Caco-2 (cell line): Measurements from ENCODE around the gene LAPTM5. TPM values are rescaled to one million over a fixed set of nuclear protein-coding genes. Genes with fewer than 3 reads are reported as not detected.

Experiments used
- BruUV-seq: library from RNA; stranded (reverse); fragments of 400-500 nt; replicated peaks from 2 replicates; lab custom pipeline; 2021; lab: Mats Ljungman, UMichigan
- CTCF ChIA-PET: fragments of 300-600 bp; sonication (Branson Sonifier 250); formaldehyde crosslinking; loops from one replicate; lab custom pipeline; 2022; ENCODE audit warnings: antibody characterized with exemption; lab: Charles Lee
- POLR2A ChIA-PET: fragments of 300-600 bp; sonication (Branson Sonifier 250); formaldehyde crosslinking; loops from one replicate; lab custom pipeline; 2022; ENCODE audit warnings: antibody characterized with exemption; lab: Charles Lee
- DNase-seq, 2 experiments: peaks; one replicate each; pipeline versions ENCODE4 v3.0.0 to v3.0.0-alpha.2; 2020 to 2022
- H3K27me3 ChIP-seq: replicated peaks from 2 replicates; pipeline ENCODE4 v1.6.0; 2011; ENCODE audit warnings: low read length; ENCODE audit not compliant: control insufficient read depth, insufficient read depth
- H3K36me3 ChIP-seq: 2 replicates; pipeline ENCODE4 v1.5.1; 2011; ENCODE audit warnings: low read length; ENCODE audit not compliant: control insufficient read depth, insufficient read depth
- H3K4me1 ChIP-seq: fragments of 250-450 bp; sonication (Bioruptor Pico); 2 replicates; pipeline ENCODE4 v1.5.1; 2020; ENCODE audit warnings: mild to moderate bottlenecking
- H3K4me3 ChIP-seq: 2 replicates; pipeline ENCODE4 v1.5.1; 2011; ENCODE audit warnings: low read depth, mild to moderate bottlenecking, control low read depth, low read length
- H3K9me3 ChIP-seq: fragments of 250-450 bp; sonication (Bioruptor Pico); 2 replicates; pipeline ENCODE4 v1.5.1; 2020; ENCODE audit warnings: mild to moderate bottlenecking, moderate library complexity
- H3K27ac Mint-ChIP-seq: one replicate; pipeline ENCODE4 v1.8.0; 2022; ENCODE audit warnings: mixed read lengths; ENCODE audit not compliant: unreplicated experiment
- H3K27me3 Mint-ChIP-seq: one replicate; pipeline ENCODE4 v1.8.0; 2022; ENCODE audit warnings: mixed read lengths; ENCODE audit not compliant: insufficient read depth, unreplicated experiment
- H3K36me3 Mint-ChIP-seq: one replicate; pipeline ENCODE4 v1.8.0; 2022; ENCODE audit warnings: mild to moderate bottlenecking, mixed read lengths; ENCODE audit not compliant: insufficient read depth, unreplicated experiment
- H3K4me1 Mint-ChIP-seq: one replicate; pipeline ENCODE4 v1.8.0; 2022; ENCODE audit warnings: low read depth, mixed read lengths; ENCODE audit not compliant: unreplicated experiment
- H3K4me3 Mint-ChIP-seq: one replicate; pipeline ENCODE4 v1.8.0; 2022; ENCODE audit warnings: mild to moderate bottlenecking, moderate library complexity, mixed read lengths; ENCODE audit not compliant: unreplicated experiment
- H3K9me3 Mint-ChIP-seq: one replicate; pipeline ENCODE4 v1.8.0; 2022; ENCODE audit warnings: mixed read lengths; ENCODE audit not compliant: unreplicated experiment
- intact Hi-C: fragments of 100-400 bp; cut with micrococcal nuclease; formaldehyde crosslinking; loops from one replicate; pipeline ENCODE4 v1.10.0; 2022; ENCODE audit not compliant: unreplicated experiment
- total RNA-seq: library from RNA; stranded (reverse); gene quantifications from 2 replicates; pipeline ENCODE4 v1.2.3, GENCODE V29; 2022
- TF ChIP-seq, protein P1 (sequence below), 2 experiments: fragments of 200-600 bp in 1 of 2; IDR thresholded peaks; 1 replicate in 1 of 2; 2 replicates in 1 of 2; pipeline versions ENCODE4 v1.5.1 to v1.8.0; 2011 to 2022; ENCODE audit warnings: antibody characterized with exemption in 1 of 2, control low read depth in 1 of 2, inconsistent platforms in 1 of 2, low read depth in 1 of 2, low read length in 1 of 2, mild to moderate bottlenecking in 1 of 2, moderate library complexity in 1 of 2; ENCODE audit not compliant: insufficient read depth in 1 of 2, severe bottlenecking in 1 of 2, unreplicated experiment in 1 of 2

The LAPTM5 gene
- total RNA-seq, 1 experiment from 2014 or later = not detected

DNA sequence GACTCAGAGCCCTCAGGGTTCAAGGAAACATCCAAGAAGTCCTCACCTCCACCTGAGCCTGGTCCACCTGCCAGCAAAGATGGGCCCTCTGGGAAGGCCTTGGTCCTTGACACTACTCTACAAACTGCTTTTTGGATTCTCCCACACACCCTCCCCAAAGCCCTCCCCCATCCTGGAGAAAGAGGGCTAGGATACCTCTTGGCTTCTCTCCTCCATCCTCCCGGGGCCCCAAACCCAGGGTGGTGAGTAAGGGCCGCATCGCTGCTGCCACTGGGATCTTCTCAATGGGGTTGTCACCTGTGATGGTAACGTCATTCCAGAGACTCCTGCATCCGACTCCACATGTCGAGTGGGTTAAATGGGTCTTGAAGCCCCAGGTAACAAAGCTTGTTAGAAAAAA, 60.7 kb downstream of the LAPTM5 start:
- BruUV-seq = no TSS peak
- Mint-ChIP-seq H3K27ac (no peak overlapping the region), H3K4me3 (no peak overlapping the region), H3K36me3 (no peaks in the 10 kb centered on the region), H3K27me3 (peaks cover 12% of the 10 kb centered on the region), H3K9me3 (no peaks in the 10 kb centered on the region), H3K4me1 (no peaks in the 10 kb centered on the region)
- Histone ChIP-seq H3K36me3 (no peaks in the 10 kb centered on the region), H3K9me3 (no peaks in the 10 kb centered on the region), H3K4me1 (no peaks in the 10 kb centered on the region), H3K27me3 (no peaks in the 10 kb centered on the region), H3K4me3 (no peak overlapping the region)
- intact Hi-C loops = no loop called here
- DNase-seq = no peak
- CTCF ChIA-PET = no interaction called here
- POLR2A ChIA-PET = no interaction called here
- TF ChIP-seq, protein P1, sequence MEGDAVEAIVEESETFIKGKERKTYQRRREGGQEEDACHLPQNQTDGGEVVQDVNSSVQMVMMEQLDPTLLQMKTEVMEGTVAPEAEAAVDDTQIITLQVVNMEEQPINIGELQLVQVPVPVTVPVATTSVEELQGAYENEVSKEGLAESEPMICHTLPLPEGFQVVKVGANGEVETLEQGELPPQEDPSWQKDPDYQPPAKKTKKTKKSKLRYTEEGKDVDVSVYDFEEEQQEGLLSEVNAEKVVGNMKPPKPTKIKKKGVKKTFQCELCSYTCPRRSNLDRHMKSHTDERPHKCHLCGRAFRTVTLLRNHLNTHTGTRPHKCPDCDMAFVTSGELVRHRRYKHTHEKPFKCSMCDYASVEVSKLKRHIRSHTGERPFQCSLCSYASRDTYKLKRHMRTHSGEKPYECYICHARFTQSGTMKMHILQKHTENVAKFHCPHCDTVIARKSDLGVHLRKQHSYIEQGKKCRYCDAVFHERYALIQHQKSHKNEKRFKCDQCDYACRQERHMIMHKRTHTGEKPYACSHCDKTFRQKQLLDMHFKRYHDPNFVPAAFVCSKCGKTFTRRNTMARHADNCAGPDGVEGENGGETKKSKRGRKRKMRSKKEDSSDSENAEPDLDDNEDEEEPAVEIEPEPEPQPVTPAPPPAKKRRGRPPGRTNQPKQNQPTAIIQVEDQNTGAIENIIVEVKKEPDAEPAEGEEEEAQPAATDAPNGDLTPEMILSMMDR (IDR thresholded peaks at IDR 0.05; ENCODE audit: insufficient read depth in 1 of 2, low read depth in 1 of 2, low read length in 1 of 2, severe bottlenecking in 1 of 2, unreplicated experiment in 1 of 2) = no peak

DNA sequence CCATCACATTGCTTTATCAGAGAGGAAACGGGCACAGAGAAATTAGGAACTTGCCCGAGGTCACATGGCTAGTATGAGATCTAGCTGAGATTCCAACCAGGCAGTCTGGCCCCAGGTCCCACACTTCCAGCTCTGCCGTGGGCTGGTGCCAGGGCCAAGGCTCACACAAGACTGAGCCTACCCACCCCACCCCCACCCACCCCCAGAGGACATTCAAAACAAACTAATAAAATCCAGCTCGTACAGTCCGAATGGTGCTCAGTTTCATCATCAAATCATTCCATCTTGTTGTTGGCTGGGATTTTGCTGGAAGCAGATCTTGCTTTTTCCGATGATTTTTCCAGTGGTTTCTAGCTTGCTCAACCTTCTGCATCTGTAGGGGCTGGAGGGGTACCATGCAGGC, 62.1 kb downstream of the LAPTM5 start:
- no TSS peak for BruUV-seq
- no peak overlapping the region for H3K27ac Mint-ChIP-seq
- no peaks in the 10 kb centered on the region for H3K4me1 Mint-ChIP-seq
- no peak overlapping the region for H3K4me3 Mint-ChIP-seq
- Histone ChIP-seq H3K36me3 (no peaks in the 10 kb centered on the region), H3K4me1 (no peaks in the 10 kb centered on the region), H3K27me3 (no peaks in the 10 kb centered on the region), H3K4me3 (no peak overlapping the region), H3K9me3 (no peaks in the 10 kb centered on the region)
- peaks cover 12% of the 10 kb centered on the region for H3K27me3 Mint-ChIP-seq
- DNase-seq = no peak
- intact Hi-C loops = no loop called here
- POLR2A ChIA-PET = no interaction called here
- no peaks in the 10 kb centered on the region for H3K9me3 Mint-ChIP-seq
- CTCF ChIA-PET = no interaction called here
- TF ChIP-seq, protein P1 (IDR thresholded peaks at IDR 0.05; ENCODE audit: insufficient read depth in 1 of 2, low read depth in 1 of 2, low read length in 1 of 2, severe bottlenecking in 1 of 2, unreplicated experiment in 1 of 2) = no peak
- no peaks in the 10 kb centered on the region for H3K36me3 Mint-ChIP-seq

DNA sequence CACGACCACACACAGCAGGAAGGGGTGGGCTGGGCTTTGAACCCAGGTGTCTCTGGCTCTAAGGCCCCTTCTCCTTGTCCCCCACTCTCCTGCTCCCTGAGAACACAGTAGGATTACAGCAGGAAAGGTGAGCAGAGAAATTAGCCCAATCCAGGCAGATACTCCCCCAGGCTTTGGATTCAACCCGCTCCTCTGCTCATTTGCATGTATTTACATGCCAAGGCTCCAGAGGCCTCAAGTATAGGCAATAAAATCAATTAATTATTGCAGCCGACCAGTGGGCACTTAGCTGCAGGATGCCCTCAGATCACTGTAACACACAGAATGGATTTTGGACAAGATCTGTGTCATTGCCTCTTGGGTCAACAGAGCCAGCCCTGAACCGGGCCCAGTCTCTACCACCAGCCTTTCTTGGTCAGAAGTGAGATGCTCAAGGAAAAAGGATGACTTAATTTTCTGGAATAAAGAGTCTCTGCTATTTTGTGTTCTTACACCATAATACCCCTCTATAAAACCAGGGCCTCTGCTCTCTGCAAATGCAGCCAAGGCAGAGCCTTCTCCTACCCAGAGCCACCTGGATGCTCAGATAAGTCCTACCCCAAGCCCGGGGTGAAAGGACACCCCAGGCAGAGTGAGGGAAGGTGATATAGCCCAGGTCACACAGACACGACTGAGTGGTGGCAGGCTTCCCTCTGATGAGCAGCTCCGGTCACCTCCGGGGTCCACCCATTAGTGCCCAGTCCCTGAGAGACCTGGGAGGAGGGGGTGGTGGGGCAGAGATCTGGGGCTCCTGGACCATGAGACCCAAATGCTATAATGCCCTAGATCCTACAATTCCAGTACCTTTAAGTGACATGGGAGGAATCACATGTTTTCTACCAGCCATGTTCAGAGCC, 63.0 kb downstream of the LAPTM5 start:
- H3K27ac Mint-ChIP-seq = no peak overlapping the region
- Histone ChIP-seq H3K4me3 (no peak overlapping the region), H3K27me3 (no peaks in the 10 kb centered on the region), H3K9me3 (no peaks in the 10 kb centered on the region), H3K4me1 (no peaks in the 10 kb centered on the region), H3K36me3 (no peaks in the 10 kb centered on the region)
- H3K4me3 Mint-ChIP-seq = no peak overlapping the region
- BruUV-seq = no TSS peak
- H3K9me3 Mint-ChIP-seq = no peaks in the 10 kb centered on the region
- POLR2A ChIA-PET = no interaction called here
- no peak for DNase-seq
- TF ChIP-seq, protein P1 (IDR thresholded peaks at IDR 0.05; ENCODE audit: insufficient read depth in 1 of 2, low read depth in 1 of 2, low read length in 1 of 2, severe bottlenecking in 1 of 2, unreplicated experiment in 1 of 2) = no peak
- H3K27me3 Mint-ChIP-seq = peaks cover 16% of the 10 kb centered on the region
- CTCF ChIA-PET = no interaction called here
- intact Hi-C loops = no loop called here
- H3K4me1 Mint-ChIP-seq = no peaks in the 10 kb centered on the region
- H3K36me3 Mint-ChIP-seq = no peaks in the 10 kb centered on the region
